Spleen (tissue), 3 donors: ENCODE data around the gene RINL.

ENCODE experiments used
- POLR2A ChIP-seq, 3 donors: fragments of 450-650 bp; IDR thresholded peaks; one replicate each; pipeline ENCODE4 v1.5.1; 2017; ENCODE audit warnings: antibody characterized with exemption in 3 of 3, mild to moderate bottlenecking in 1 of 3
- POLR2AphosphoS5 ChIP-seq, 3 donors: sonication (generic); formaldehyde crosslinking; IDR thresholded peaks; one replicate each; pipeline ENCODE4 v1.5.1; 2017; ENCODE audit warnings: antibody characterized with exemption in 3 of 3

DNA sequence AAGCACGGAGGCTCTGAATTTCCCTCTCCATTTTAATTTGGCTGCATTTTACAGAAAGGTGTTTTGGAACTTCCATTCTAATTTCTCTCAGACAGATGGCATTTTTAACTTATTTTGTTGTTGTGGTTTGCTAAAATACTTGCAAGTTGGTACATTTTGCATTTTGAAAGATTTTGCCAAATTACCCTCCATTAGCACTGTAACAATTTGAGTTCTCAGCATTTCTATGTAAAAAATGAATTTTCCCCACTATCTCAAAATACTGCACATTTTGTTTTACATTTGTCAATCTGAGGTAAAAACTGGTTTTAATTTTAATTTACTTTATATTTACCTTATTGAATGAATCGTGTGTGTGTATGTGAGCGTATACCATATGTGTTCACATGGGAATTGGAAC is 21.3 kb downstream of the RINL start:
- no peak for TF ChIP-seq POLR2AphosphoS5 (IDR thresholded peaks at IDR 0.05)
- no peak for TF ChIP-seq POLR2A (IDR thresholded peaks at IDR 0.05)
